Activated CD8-positive, alpha-beta T cell treated with anti-CD3 and anti-CD28 coated beads for 36 hours (primary cell): ENCODE data around the gene BGN. TPM values are rescaled to one million over a fixed set of nuclear protein-coding genes. Genes with fewer than 3 reads are reported as not detected.
A peak's percentile ranks its signal among the peaks of the same experiment; 100 is the strongest.

Experiments used
- ATAC-seq: fragments of 200-7000 bp; cut with Tn5 transposase; one replicate; pipeline ENCODE4 v1.10.0; 2021; ENCODE audit warnings: mild to moderate bottlenecking, moderate library complexity
- CTCF ChIA-PET: fragments of 350-600 bp; sonication (Branson Sonifier 250); formaldehyde crosslinking; loops from one replicate; lab custom pipeline; 2021; ENCODE audit warnings: antibody characterized with exemption; lab: Charles Lee
- POLR2A ChIA-PET: fragments of 350-600 bp; sonication (Branson Sonifier 250); formaldehyde crosslinking; loops from one replicate; lab custom pipeline; 2021; ENCODE audit warnings: antibody characterized with exemption; lab: Charles Lee
- DNase-seq: peaks from one replicate; pipeline ENCODE4 v3.0.0-alpha.2; 2020
- H3K27ac Mint-ChIP-seq: one replicate; pipeline ENCODE4 v1.8.0; 2021; ENCODE audit warnings: mild to moderate bottlenecking, mixed read lengths
- H3K27me3 Mint-ChIP-seq: one replicate; pipeline ENCODE4 v1.8.0; 2021; ENCODE audit warnings: mixed read lengths
- H3K36me3 Mint-ChIP-seq: one replicate; pipeline ENCODE4 v1.8.0; 2021; ENCODE audit warnings: low read depth, mixed read lengths
- H3K4me1 Mint-ChIP-seq: one replicate; pipeline ENCODE4 v1.8.0; 2021; ENCODE audit warnings: low read depth, mixed read lengths
- H3K4me3 Mint-ChIP-seq: one replicate; pipeline ENCODE4 v1.8.0; 2021; ENCODE audit warnings: mild to moderate bottlenecking, moderate library complexity, mixed read lengths
- H3K9me3 Mint-ChIP-seq: one replicate; pipeline ENCODE4 v1.8.0; 2021; ENCODE audit warnings: mixed read lengths
- intact Hi-C: fragments of 100-400 bp; cut with micrococcal nuclease; formaldehyde crosslinking; loops from one replicate; pipeline ENCODE4 v1.10.0; 2022
- total RNA-seq, 2 experiments: library from RNA; stranded (reverse); gene quantifications; one replicate each; pipeline ENCODE4 v1.2.3, GENCODE V29; 2021
- TF ChIP-seq, protein P1 (sequence below): fragments of 200-600 bp; IDR thresholded peaks from one replicate; pipeline ENCODE4 v1.8.0; 2022; ENCODE audit warnings: antibody characterized with exemption, mild to moderate bottlenecking

The BGN gene
- total RNA-seq, 2 experiments from 2014 or later = not detected

DNA sequence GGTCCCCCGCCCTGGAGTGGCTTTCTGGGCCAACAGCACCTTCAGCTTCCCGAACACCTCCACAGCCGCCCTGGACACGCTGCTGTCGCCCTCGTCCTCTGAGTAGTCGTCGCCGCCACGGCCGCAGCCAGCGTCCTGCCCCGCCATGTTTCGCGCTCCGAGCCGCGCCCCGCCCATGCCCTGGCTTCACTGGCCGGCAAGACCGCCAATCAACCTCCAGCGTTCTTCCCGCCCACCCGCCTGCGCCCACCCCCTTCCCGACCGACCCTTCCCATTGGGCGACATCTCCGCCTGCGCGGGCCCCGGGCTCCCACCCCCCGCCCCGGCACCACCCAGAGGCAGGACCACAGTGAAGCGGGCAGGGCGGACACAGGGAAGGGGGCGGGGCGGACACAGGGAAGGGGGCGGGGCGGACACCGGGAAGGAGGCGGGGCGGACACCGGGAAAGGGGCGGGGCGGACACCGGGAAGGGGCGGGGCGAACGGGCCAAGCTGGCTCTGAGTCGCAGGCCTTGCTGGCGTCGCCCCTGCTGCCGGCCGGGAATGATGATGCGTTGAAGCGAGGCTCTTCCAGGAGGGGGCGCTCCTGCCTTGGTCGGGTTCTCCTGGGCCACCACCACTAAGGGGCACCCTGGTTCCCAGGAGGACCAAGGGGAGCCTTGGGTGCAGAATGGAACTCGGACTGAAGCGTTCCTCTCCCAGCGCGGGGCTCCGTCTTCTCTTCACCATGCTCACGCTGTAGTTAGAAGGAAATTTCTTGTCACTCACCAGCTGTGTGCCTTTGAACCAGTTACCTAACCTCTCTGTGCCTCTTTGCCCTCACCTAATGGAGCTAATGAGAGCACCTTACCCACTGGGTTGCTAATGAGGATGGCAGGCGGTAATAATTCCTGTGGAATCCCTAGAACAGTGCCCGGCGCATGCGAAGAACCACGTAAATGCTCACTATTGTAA is 24.1 kb upstream of the BGN start, which contains the start of gene HAUS7:
TSS of gene HAUS7 (minus strand) at position 166 of the 953 bp plus-strand sequence. CDS start at position 147, 19 bp downstream.
- Mint-ChIP-seq H3K27ac (peak within 1 kb of the TSS; percentile 78), H3K4me3 (peak within 1 kb of the TSS; percentile 81), H3K27me3 (no peaks in the 10 kb centered on the region), H3K9me3 (no peaks in the 10 kb centered on the region), H3K36me3 (peaks cover 3% of the 10 kb centered on the region), H3K4me1 (peaks cover 17% of the 10 kb centered on the region)
- intact Hi-C loops = loop anchor here (5.0 kb wide), 1 partner anchor 37 kb away; no protein-coding TSS in a partner anchor
- TF ChIP-seq, protein P1, sequence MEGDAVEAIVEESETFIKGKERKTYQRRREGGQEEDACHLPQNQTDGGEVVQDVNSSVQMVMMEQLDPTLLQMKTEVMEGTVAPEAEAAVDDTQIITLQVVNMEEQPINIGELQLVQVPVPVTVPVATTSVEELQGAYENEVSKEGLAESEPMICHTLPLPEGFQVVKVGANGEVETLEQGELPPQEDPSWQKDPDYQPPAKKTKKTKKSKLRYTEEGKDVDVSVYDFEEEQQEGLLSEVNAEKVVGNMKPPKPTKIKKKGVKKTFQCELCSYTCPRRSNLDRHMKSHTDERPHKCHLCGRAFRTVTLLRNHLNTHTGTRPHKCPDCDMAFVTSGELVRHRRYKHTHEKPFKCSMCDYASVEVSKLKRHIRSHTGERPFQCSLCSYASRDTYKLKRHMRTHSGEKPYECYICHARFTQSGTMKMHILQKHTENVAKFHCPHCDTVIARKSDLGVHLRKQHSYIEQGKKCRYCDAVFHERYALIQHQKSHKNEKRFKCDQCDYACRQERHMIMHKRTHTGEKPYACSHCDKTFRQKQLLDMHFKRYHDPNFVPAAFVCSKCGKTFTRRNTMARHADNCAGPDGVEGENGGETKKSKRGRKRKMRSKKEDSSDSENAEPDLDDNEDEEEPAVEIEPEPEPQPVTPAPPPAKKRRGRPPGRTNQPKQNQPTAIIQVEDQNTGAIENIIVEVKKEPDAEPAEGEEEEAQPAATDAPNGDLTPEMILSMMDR = peak; percentile 33
- ATAC-seq = peak; percentile 88
- ChIA-PET POLR2A (interaction anchor here (0.7 kb wide), 1 partner anchor 10 kb away, joined by 3 read pairs; no protein-coding TSS in a partner anchor), CTCF (interaction anchor here (0.6 to 4.2 kb wide), 10 partner anchors 9 to 529 kb away, joined by 3 to 43 read pairs (median 4); no protein-coding TSS in a partner anchor)
- peak; percentile 89 for DNase-seq

DNA sequence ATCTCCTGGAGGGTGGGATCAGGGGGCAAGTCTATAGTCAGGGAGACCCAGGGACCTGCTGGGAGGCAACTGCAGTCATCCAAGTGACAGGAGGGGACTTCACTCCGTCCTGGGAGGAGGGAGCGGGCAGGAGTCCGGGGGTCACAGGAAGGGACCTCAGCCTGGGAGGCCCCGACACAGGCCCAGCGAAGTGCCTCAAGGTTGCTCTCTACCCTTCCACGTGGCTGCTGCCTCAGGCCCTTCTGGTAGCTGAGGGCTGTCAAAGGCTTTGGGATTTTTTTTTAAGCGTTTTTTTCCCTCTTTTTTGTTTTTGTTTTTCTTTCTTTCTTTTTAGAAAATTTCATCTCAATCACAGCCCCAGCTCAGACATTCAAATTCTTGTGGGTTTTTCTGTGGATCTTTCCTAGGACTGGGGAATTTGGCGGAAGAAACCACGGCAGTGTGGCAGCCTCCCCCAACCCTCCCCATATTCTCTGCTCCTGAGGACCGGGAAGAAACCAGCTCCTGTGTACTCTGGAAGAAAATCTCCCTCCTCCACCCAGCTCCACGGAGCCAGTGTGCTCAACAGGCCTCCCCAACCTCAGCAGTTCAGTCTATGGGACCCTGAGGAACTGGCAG is 23.0 kb upstream of the BGN start:
- intact Hi-C loops = loop anchor here (5.0 kb wide), 1 partner anchor 36 kb away; no protein-coding TSS in a partner anchor
- no peak for DNase-seq
- Mint-ChIP-seq H3K27ac (no peak overlapping the region), H3K4me3 (no peak overlapping the region), H3K4me1 (peaks cover 17% of the 10 kb centered on the region), H3K36me3 (peaks cover 3% of the 10 kb centered on the region), H3K27me3 (no peaks in the 10 kb centered on the region), H3K9me3 (no peaks in the 10 kb centered on the region)
- ChIA-PET POLR2A (no interaction called here), CTCF (interaction anchor here (0.7 to 4.2 kb wide), 6 partner anchors 10 to 514 kb away, joined by 3 to 43 read pairs (median 6); no protein-coding TSS in a partner anchor)
- TF ChIP-seq, protein P1 = no peak
- no peak for ATAC-seq

DNA sequence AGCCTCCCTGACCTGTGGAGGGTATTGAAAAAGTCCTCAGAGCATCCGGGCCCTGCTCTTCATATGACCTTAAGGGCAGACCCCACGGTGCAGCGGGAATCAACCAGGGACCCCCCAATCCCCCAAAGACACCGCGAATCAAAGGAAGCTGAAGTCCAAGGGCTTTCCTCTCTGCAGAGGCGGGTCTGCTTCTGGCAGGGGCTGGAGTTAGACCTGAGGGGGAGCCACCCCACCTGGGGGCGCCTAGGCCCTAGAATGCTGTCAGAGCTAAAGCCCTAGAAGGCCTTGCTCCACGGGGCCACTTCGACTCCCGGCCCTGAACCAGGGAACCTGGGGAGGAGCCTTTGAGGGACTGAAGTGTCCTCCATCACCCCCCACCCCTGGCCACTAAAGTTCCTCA is 21.7 kb upstream of the BGN start:
- Mint-ChIP-seq H3K4me3 (no peak overlapping the region), H3K9me3 (no peaks in the 10 kb centered on the region), H3K4me1 (peaks cover 11% of the 10 kb centered on the region), H3K36me3 (no peaks in the 10 kb centered on the region), H3K27ac (peak overlapping the region; percentile 30), H3K27me3 (no peaks in the 10 kb centered on the region)
- DNase-seq (no peak), ATAC-seq (no peak)
- TF ChIP-seq, protein P1 = no peak
- POLR2A ChIA-PET = interaction anchor here (1.2 kb wide), 1 partner anchor 34 kb away, joined by 3 read pairs; no protein-coding TSS in a partner anchor
- intact Hi-C loops = loop anchor here (5.0 kb wide), 1 partner anchor 34 kb away; no protein-coding TSS in a partner anchor
- CTCF ChIA-PET = interaction anchor here (4.2 kb wide), 1 partner anchor 33 kb away, joined by 43 read pairs; no protein-coding TSS in a partner anchor

DNA sequence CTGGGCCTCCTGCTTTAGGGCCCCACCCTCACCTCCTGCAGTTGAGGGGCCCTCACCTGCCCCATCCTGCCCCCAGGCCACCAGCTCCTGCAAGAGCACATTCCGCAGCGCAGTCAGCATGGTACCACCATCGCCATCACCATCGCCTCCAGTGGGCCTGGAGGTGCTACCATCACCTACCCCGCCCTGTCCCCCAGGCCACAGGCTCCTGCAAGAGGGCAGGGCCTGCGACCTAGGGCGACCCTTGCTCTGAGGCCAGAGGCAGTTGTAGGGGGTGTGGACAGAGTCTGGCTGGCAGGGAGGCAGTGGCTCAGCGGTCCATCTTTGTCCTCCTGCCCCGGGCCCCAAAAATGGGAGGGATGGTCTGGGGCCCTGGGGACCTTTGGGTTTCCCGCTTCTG is 20.5 kb upstream of the BGN start:
- Mint-ChIP-seq H3K27ac (no peak overlapping the region), H3K27me3 (no peaks in the 10 kb centered on the region), H3K9me3 (no peaks in the 10 kb centered on the region), H3K4me3 (no peak overlapping the region), H3K4me1 (peaks cover 8% of the 10 kb centered on the region), H3K36me3 (no peaks in the 10 kb centered on the region)
- CTCF ChIA-PET = interaction anchor here (4.2 kb wide), 1 partner anchor 32 kb away, joined by 43 read pairs; no protein-coding TSS in a partner anchor
- POLR2A ChIA-PET = interaction anchor here (1.2 kb wide), 1 partner anchor 33 kb away, joined by 3 read pairs; no protein-coding TSS in a partner anchor
- intact Hi-C loops = loop anchor here (5.0 kb wide), 1 partner anchor 33 kb away; no protein-coding TSS in a partner anchor
- ATAC-seq (no peak), DNase-seq (no peak)
- TF ChIP-seq, protein P1 = no peak
